ENCODE data around the gene HSD17B11.
"Not testable (repeated sequence)": the region's sequence is repeated elsewhere in the genome, so short reads cannot be mapped to it uniquely, and the experiment has no call there.

Gene HSD17B11

GRCh38 chr4:87341954-87342635 is 48.9 kb downstream of the HSD17B11 start:
- H3K23ac ChIP-seq (ENCODE audit: low read length); H3K4me3 ChIP-seq (ENCODE audit: low read depth, low read length); H3K14ac ChIP-seq (ENCODE audit: low read length); H2BK120ac ChIP-seq (ENCODE audit: insufficient read depth, low read length, poor library complexity); H3K9me3 ChIP-seq (ENCODE audit: insufficient read depth, low read depth, low read length); H4K91ac ChIP-seq (ENCODE audit: low read depth, low read length); H2AK5ac ChIP-seq (ENCODE audit: low read length); H3K79me2 ChIP-seq (ENCODE audit: control insufficient read depth, insufficient read depth, low read length, poor library complexity); H3K27me3 ChIP-seq (ENCODE audit: insufficient read depth, low read length); H3K4me2 ChIP-seq (ENCODE audit: low read length); H3K4ac ChIP-seq (ENCODE audit: low read depth, low read length); H3K9ac ChIP-seq (ENCODE audit: low read length); H4K8ac ChIP-seq (ENCODE audit: low read depth, low read length); H2AFZ ChIP-seq (ENCODE audit: insufficient read depth, low read length, poor library complexity); H3K27ac ChIP-seq (ENCODE audit: low read depth, low read length); H3K18ac ChIP-seq (ENCODE audit: low read length); H3K79me1 ChIP-seq (ENCODE audit: low read length); H4K12ac ChIP-seq (ENCODE audit: low read depth, low read length); H2BK5ac ChIP-seq (ENCODE audit: low read depth, low read length, poor library complexity); H3K4me1 ChIP-seq (ENCODE audit: control insufficient read depth in 1 of 2, insufficient read depth in 2 of 2, low read length in 2 of 2); H2BK12ac ChIP-seq (ENCODE audit: low read length): not testable (repeated sequence)
- WGBS (ENCODE audit: extremely low coverage, insufficient coverage, insufficient read length), result no CpG with 5 or more reads among the region's 8 CpGs
- DNase-seq, result peak in 1 of 2 donors; percentile 20
- peaks cover 11 to 15% of the 10 kb centered on the region in 2 experiments for H3K36me3 ChIP-seq (ENCODE audit: control insufficient read depth in 1 of 2, insufficient read depth in 2 of 2, low read length in 2 of 2)

DNA sequence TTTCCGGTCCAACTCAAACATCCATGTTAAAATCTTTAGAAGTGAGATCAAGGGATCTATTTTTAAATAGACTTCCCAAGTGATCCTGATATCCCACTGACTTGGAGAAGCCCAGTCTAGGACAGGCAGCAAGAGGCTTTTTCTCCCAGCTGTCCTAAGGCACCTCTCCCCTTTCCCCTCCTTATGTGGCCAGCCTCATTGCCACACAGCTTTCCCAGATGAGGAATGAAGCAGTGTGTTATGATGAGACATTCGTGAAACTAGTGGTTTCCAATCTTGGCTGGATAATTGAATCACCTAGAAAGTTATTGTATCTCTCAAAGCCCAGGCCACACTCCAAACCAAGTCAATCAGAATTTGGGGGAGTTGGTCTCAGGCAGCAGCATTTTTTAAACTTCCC is 51.5 kb downstream of the HSD17B11 start:
- Histone ChIP-seq H3K27me3 (ENCODE audit: insufficient read depth, low read length) (no peaks in the 10 kb centered on the region), H3K27ac (ENCODE audit: low read depth, low read length) (no peak overlapping the region), H3K4me1 (ENCODE audit: control insufficient read depth in 1 of 2, insufficient read depth in 2 of 2, low read length in 2 of 2) (no peaks in the 10 kb centered on the region), H3K14ac (ENCODE audit: low read length) (no peak overlapping the region), H3K18ac (ENCODE audit: low read length) (no peak overlapping the region), H3K79me1 (ENCODE audit: low read length) (no peaks in the 10 kb centered on the region), H4K91ac (ENCODE audit: low read depth, low read length) (no peak overlapping the region), H2BK5ac (ENCODE audit: low read depth, low read length, poor library complexity) (no peak overlapping the region), H3K4me3 (ENCODE audit: low read depth, low read length) (no peak overlapping the region), H3K4ac (ENCODE audit: low read depth, low read length) (no peak overlapping the region), H3K9ac (ENCODE audit: low read length) (no peak overlapping the region), H3K23ac (ENCODE audit: low read length) (no peak overlapping the region), H4K12ac (ENCODE audit: low read depth, low read length) (no peak overlapping the region), H2BK120ac (ENCODE audit: insufficient read depth, low read length, poor library complexity) (no peak overlapping the region), H2BK12ac (ENCODE audit: low read length) (no peak overlapping the region), H3K79me2 (ENCODE audit: control insufficient read depth, insufficient read depth, low read length, poor library complexity) (no peaks in the 10 kb centered on the region), H3K4me2 (ENCODE audit: low read length) (no peak overlapping the region), H4K8ac (ENCODE audit: low read depth, low read length) (no peak overlapping the region), H3K9me3 (ENCODE audit: insufficient read depth, low read depth, low read length) (no peaks in the 10 kb centered on the region), H2AFZ (ENCODE audit: insufficient read depth, low read length, poor library complexity) (no peak overlapping the region), H3K36me3 (ENCODE audit: control insufficient read depth in 1 of 2, insufficient read depth in 2 of 2, low read length in 2 of 2) (peaks cover 8 to 9% of the 10 kb centered on the region in 2 experiments), H2AK5ac (ENCODE audit: low read length) (no peak overlapping the region)
- no CpG with 5 or more reads among the region's 2 CpGs for WGBS (ENCODE audit: extremely low coverage, insufficient coverage, insufficient read length)
- DNase-seq, result no peak

- Histone ChIP-seq H3K27me3 (ENCODE audit: insufficient read depth, low read length) (no peaks in the 10 kb centered on the region), H2AFZ (ENCODE audit: insufficient read depth, low read length, poor library complexity) (no peak overlapping the region), H3K4me1 (ENCODE audit: control insufficient read depth in 1 of 2, insufficient read depth in 2 of 2, low read length in 2 of 2) (no peaks in the 10 kb centered on the region), H3K9me3 (ENCODE audit: insufficient read depth, low read depth, low read length) (peaks cover 3% of the 10 kb centered on the region), H4K12ac (ENCODE audit: low read depth, low read length) (no peak overlapping the region), H3K27ac (ENCODE audit: low read depth, low read length) (no peak overlapping the region), H3K23ac (ENCODE audit: low read length) (no peak overlapping the region), H3K79me2 (ENCODE audit: control insufficient read depth, insufficient read depth, low read length, poor library complexity) (no peaks in the 10 kb centered on the region), H2BK12ac (ENCODE audit: low read length) (no peak overlapping the region), H2AK5ac (ENCODE audit: low read length) (no peak overlapping the region), H3K4me2 (ENCODE audit: low read length) (no peak overlapping the region), H2BK5ac (ENCODE audit: low read depth, low read length, poor library complexity) (no peak overlapping the region), H2BK120ac (ENCODE audit: insufficient read depth, low read length, poor library complexity) (no peak overlapping the region), H3K9ac (ENCODE audit: low read length) (no peak overlapping the region), H3K4ac (ENCODE audit: low read depth, low read length) (no peak overlapping the region), H3K14ac (ENCODE audit: low read length) (no peak overlapping the region), H3K36me3 (ENCODE audit: control insufficient read depth in 1 of 2, insufficient read depth in 2 of 2, low read length in 2 of 2) (peaks cover 8 to 9% of the 10 kb centered on the region in 2 experiments), H4K8ac (ENCODE audit: low read depth, low read length) (no peak overlapping the region), H3K79me1 (ENCODE audit: low read length) (no peaks in the 10 kb centered on the region), H3K4me3 (ENCODE audit: low read depth, low read length) (no peak overlapping the region), H4K91ac (ENCODE audit: low read depth, low read length) (no peak overlapping the region), H3K18ac (ENCODE audit: low read length) (no peak overlapping the region)
- no peak for DNase-seq
- no CpG with 5 or more reads among the region's 1 CpG for WGBS (ENCODE audit: extremely low coverage, insufficient coverage, insufficient read length)
Observed at GRCh38 chr4:87337361-87337760, 53.6 kb downstream of the HSD17B11 start.

DNA sequence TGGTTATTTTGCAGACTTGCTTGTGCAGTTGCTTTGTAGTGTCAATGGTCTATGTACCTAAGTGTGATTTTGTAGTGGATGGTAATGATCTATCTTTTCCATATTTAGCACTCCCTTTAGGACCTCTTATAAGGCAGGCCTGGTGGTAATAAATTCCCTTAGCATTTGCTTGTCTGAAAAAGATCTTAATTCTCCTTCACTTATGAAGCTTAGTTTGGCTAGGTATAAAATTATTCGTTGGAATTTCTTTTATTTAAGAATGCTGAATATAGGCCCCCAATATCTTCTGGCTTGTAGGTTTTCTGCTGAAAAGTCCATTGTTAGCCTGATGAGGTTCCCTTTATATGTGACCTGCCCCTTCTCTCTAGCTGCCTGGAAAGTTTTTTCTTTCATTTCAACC is 57.7 kb downstream of the HSD17B11 start:
- no peak overlapping the region for H3K14ac ChIP-seq (ENCODE audit: low read length)
- peaks cover 3% of the 10 kb centered on the region for H3K9me3 ChIP-seq (ENCODE audit: insufficient read depth, low read depth, low read length)
- H2BK5ac ChIP-seq (ENCODE audit: low read depth, low read length, poor library complexity), result no peak overlapping the region
- no peak overlapping the region for H4K91ac ChIP-seq (ENCODE audit: low read depth, low read length)
- H3K4me2 ChIP-seq (ENCODE audit: low read length), result no peak overlapping the region
- H3K79me1 ChIP-seq (ENCODE audit: low read length), result no peaks in the 10 kb centered on the region
- no peaks in the 10 kb centered on the region for H3K79me2 ChIP-seq (ENCODE audit: control insufficient read depth, insufficient read depth, low read length, poor library complexity)
- no peak overlapping the region for H3K18ac ChIP-seq (ENCODE audit: low read length)
- H2BK120ac ChIP-seq (ENCODE audit: insufficient read depth, low read length, poor library complexity), result no peak overlapping the region
- no peak overlapping the region for H2AK5ac ChIP-seq (ENCODE audit: low read length)
- H3K4me1 ChIP-seq (ENCODE audit: control insufficient read depth in 1 of 2, insufficient read depth in 2 of 2, low read length in 2 of 2), result no peaks in the 10 kb centered on the region
- no peak for DNase-seq
- no peak overlapping the region for H2BK12ac ChIP-seq (ENCODE audit: low read length)
- no CpG with 5 or more reads among the region's 1 CpG for WGBS (ENCODE audit: extremely low coverage, insufficient coverage, insufficient read length)
- no peak overlapping the region for H3K27ac ChIP-seq (ENCODE audit: low read depth, low read length)
- H3K36me3 ChIP-seq (ENCODE audit: control insufficient read depth in 1 of 2, insufficient read depth in 2 of 2, low read length in 2 of 2), result peaks cover 2% of the 10 kb centered on the region in 2 experiments
- H3K27me3 ChIP-seq (ENCODE audit: insufficient read depth, low read length), result no peaks in the 10 kb centered on the region
- no peak overlapping the region for H3K4me3 ChIP-seq (ENCODE audit: low read depth, low read length)
- H3K4ac ChIP-seq (ENCODE audit: low read depth, low read length), result no peak overlapping the region
- no peak overlapping the region for H4K8ac ChIP-seq (ENCODE audit: low read depth, low read length)
- no peak overlapping the region for H3K9ac ChIP-seq (ENCODE audit: low read length)
- H4K12ac ChIP-seq (ENCODE audit: low read depth, low read length), result no peak overlapping the region
- H3K23ac ChIP-seq (ENCODE audit: low read length), result no peak overlapping the region
- no peak overlapping the region for H2AFZ ChIP-seq (ENCODE audit: insufficient read depth, low read length, poor library complexity)

All from trophoblast cell (in vitro differentiated cells and primary cell).